NB4 (cell line): Measurements from ENCODE around the gene KRTAP12-3.
"Not testable (repeated sequence)": the region's sequence is repeated elsewhere in the genome, so short reads cannot be mapped to it uniquely, and the experiment has no call there.

Source experiments
- DNase-seq: peaks from one replicate; pipeline ENCODE4 v3.0.0; 2010; ENCODE audit warnings: low read depth
- H3K4me3 ChIP-seq: one replicate; pipeline ENCODE4 v1.5.1; 2011; ENCODE audit warnings: mild to moderate bottlenecking, low read depth, low read length, moderate library complexity
- MAX ChIP-seq: IDR thresholded peaks from 2 replicates; pipeline ENCODE4 v1.6.1; 2011; ENCODE audit warnings: low read depth, low read length
- MYC ChIP-seq: IDR thresholded peaks from 2 replicates; pipeline ENCODE4 v1.6.1; 2011; ENCODE audit warnings: low read depth, low read length
- POLR2A ChIP-seq: IDR thresholded peaks from 2 replicates; pipeline ENCODE4 v1.6.1; 2011; ENCODE audit warnings: mild to moderate bottlenecking; ENCODE audit not compliant: insufficient read length; ENCODE audit errors: extremely low read depth
- TF ChIP-seq, protein P1 (sequence below): IDR thresholded peaks from one replicate; pipeline ENCODE4 v1.5.1; 2012; ENCODE audit warnings: low read depth, low read length

Gene KRTAP12-3, protein sequence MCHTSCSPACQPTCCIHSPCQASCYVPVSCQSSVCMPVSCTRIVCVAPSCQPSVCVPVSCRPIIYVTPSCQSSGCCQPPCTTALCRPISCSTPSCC

GRCh38 chr21:44657635-44658540, at the start of gene KRTAP12-3:
Gene KRTAP12-3, plus strand, starts transcription at chr21:44657932. Its CDS starts 48 bp downstream, at chr21:44657980.
- no peak for DNase-seq
- no peak within 1 kb of the TSS for H3K4me3 ChIP-seq
- TF ChIP-seq POLR2A (no peak), MAX (no peak), MYC (no peak)
- TF ChIP-seq, protein P1, sequence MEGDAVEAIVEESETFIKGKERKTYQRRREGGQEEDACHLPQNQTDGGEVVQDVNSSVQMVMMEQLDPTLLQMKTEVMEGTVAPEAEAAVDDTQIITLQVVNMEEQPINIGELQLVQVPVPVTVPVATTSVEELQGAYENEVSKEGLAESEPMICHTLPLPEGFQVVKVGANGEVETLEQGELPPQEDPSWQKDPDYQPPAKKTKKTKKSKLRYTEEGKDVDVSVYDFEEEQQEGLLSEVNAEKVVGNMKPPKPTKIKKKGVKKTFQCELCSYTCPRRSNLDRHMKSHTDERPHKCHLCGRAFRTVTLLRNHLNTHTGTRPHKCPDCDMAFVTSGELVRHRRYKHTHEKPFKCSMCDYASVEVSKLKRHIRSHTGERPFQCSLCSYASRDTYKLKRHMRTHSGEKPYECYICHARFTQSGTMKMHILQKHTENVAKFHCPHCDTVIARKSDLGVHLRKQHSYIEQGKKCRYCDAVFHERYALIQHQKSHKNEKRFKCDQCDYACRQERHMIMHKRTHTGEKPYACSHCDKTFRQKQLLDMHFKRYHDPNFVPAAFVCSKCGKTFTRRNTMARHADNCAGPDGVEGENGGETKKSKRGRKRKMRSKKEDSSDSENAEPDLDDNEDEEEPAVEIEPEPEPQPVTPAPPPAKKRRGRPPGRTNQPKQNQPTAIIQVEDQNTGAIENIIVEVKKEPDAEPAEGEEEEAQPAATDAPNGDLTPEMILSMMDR, result no peak

DNA sequence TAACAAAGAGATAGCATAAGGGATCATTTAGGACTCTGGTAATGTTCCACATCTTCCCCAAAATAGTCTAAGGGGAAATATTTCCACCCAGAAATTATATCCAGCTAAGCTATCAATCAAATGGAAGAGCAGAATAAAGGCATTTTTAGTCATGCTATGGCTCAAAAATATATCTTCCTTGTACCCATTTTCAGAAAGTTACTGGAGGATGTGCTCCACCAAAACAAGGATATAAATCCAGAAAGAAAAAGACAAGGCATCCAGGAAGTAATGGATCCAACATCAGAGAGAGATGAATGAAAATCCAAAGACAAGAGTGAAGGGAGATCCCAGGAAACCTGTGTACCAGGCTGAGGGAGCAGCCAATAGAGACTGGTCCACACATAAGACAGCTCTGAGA, 48.5 kb upstream of the KRTAP12-3 start:
- no peak for DNase-seq
- no peak for TF ChIP-seq MYC
- TF ChIP-seq, protein P1, result no peak
- no peak for TF ChIP-seq POLR2A
- TF ChIP-seq MAX, result no peak
- H3K4me3 ChIP-seq, result no peak overlapping the region

GRCh38 chr21:44610157-44610843, 47.4 kb upstream of the KRTAP12-3 start:
- not testable (repeated sequence) for DNase-seq, H3K4me3 ChIP-seq

- DNase-seq, result no peak
- TF ChIP-seq MYC (no peak), MAX (no peak), POLR2A (no peak)
- TF ChIP-seq, protein P1, result no peak
- no peak overlapping the region for H3K4me3 ChIP-seq
Measured at GRCh38 chr21:44611551-44611950, 46.2 kb upstream of the KRTAP12-3 start.

DNA sequence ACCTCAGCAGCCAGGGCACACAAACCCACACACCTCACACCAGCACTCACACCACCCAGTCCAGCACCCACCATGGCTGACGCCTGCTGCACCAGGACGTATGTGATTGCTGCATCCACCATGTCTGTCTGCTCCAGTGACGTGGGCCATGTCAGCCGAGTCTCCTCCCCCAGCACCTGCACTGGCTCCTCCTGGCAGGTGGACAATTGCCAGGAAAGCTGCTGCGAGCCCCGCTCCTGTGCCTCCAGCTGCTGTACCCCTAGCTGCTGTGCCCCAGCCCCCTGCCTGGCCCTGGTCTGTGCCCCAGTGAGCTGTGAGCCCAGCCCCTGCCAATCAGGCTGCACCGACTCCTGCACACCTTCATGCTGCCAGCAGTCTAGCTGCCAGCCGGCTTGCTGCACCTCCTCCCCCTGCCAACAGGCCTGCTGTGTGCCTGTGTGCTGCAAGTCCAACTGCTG, 45.7 kb upstream of the KRTAP12-3 start, which contains the start of gene KRTAP10-8:
Gene KRTAP10-8 (plus strand): TSS at position 51 of the 458 bp plus-strand sequence. CDS start 22 bp downstream, at position 73.
- TF ChIP-seq MYC (no peak), MAX (no peak), POLR2A (no peak)
- TF ChIP-seq, protein P1, result no peak
- H3K4me3 ChIP-seq, result no peak within 1 kb of the TSS
- no peak for DNase-seq
